PFSK-1 (cell line): ENCODE results near the gene SLC9A9.

Source experiments
- FOXP2 ChIP-seq: optimal IDR thresholded peaks from 2 replicates; pipeline ENCODE3; 2011; ENCODE audit warnings: borderline replicate concordance, control low read depth, inconsistent platforms; ENCODE audit not compliant: insufficient read depth; ENCODE audit errors: extremely low read length, extremely low read depth
- POLR2AphosphoS5 ChIP-seq: IDR thresholded peaks from 2 replicates; pipeline ENCODE4 v1.6.1; 2012; ENCODE audit warnings: low read depth, mild to moderate bottlenecking, control low read depth, low read length, moderate library complexity
- REST ChIP-seq, 2 experiments: IDR thresholded peaks; 2 replicates each; pipeline versions ENCODE4 v1.6.1 to v1.8.0; 2011 to 2012; ENCODE audit warnings: low read depth in 2 of 2, low read length in 2 of 2, control low read depth in 1 of 2, inconsistent platforms in 1 of 2, mild to moderate bottlenecking in 1 of 2, moderate library complexity in 1 of 2; ENCODE audit not compliant: insufficient read depth in 1 of 2
- SIN3A ChIP-seq: IDR thresholded peaks from 2 replicates; pipeline ENCODE4 v1.6.1; 2012; ENCODE audit warnings: mild to moderate bottlenecking, low read length, moderate library complexity, borderline replicate concordance; ENCODE audit not compliant: insufficient read depth
- TAF1 ChIP-seq: IDR thresholded peaks from 2 replicates; pipeline ENCODE4 v1.6.1; 2012; ENCODE audit warnings: low read length, control low read depth, borderline replicate concordance; ENCODE audit not compliant: insufficient read depth

SLC9A9 gene

GRCh38 chr3:143511174-143511879 lies 336.9 kb downstream of the SLC9A9 start:
- TF ChIP-seq REST (IDR thresholded peaks at IDR 0.05; ENCODE audit: insufficient read depth in 1 of 2, low read depth in 2 of 2, low read length in 2 of 2) (no peak), POLR2AphosphoS5 (no peak), SIN3A (no peak), FOXP2 (no peak), TAF1 (no peak)

GRCh38 chr3:143510601-143511000 lies 337.7 kb downstream of the SLC9A9 start:
- TF ChIP-seq TAF1 (no peak), FOXP2 (no peak), REST (IDR thresholded peaks at IDR 0.05; ENCODE audit: insufficient read depth in 1 of 2, low read depth in 2 of 2, low read length in 2 of 2) (no peak), POLR2AphosphoS5 (no peak), SIN3A (no peak)

- no peak for TF ChIP-seq REST (IDR thresholded peaks at IDR 0.05; ENCODE audit: insufficient read depth in 1 of 2, low read depth in 2 of 2, low read length in 2 of 2)
Observed at GRCh38 chr3:143507735-143508580, 340.3 kb downstream of the SLC9A9 start.

GRCh38 chr3:143506190-143506589 lies 342.1 kb downstream of the SLC9A9 start:
- TF ChIP-seq REST (IDR thresholded peaks at IDR 0.05; ENCODE audit: insufficient read depth in 1 of 2, low read depth in 2 of 2, low read length in 2 of 2): no peak
- TF ChIP-seq SIN3A: no peak
- TF ChIP-seq FOXP2: no peak
- no peak for TF ChIP-seq POLR2AphosphoS5
- TF ChIP-seq TAF1: no peak
